DOHH2 (cell line): Measurements from ENCODE around the gene KCNN3.

Experiments
- H3F3A ChIP-seq: fragments of 200-600 bp; sonication (generic), shearing (Covaris generic); 2 replicates; pipeline ENCODE4 v1.6.0; 2016; ENCODE audit warnings: antibody characterized with exemption, mild to moderate bottlenecking; ENCODE audit not compliant: control insufficient read depth, insufficient read depth
- H3K27ac ChIP-seq: fragments of 200-600 bp; sonication (generic); 2 replicates; pipeline ENCODE4 v1.5.1; 2014; ENCODE audit warnings: low read depth, mild to moderate bottlenecking, low read length, moderate library complexity
- H3K27me3 ChIP-seq: fragments of 200-600 bp; sonication (generic); 2 replicates; pipeline ENCODE4 v1.6.1; 2014; ENCODE audit warnings: mild to moderate bottlenecking, low read length, mixed read lengths; ENCODE audit not compliant: control insufficient read depth
- H3K36me3 ChIP-seq: fragments of 200-600 bp; sonication (generic); 2 replicates; pipeline ENCODE4 v1.6.1; 2014; ENCODE audit warnings: mild to moderate bottlenecking, low read length, moderate library complexity, mixed read lengths; ENCODE audit not compliant: control insufficient read depth
- H3K4me1 ChIP-seq: fragments of 200-600 bp; sonication (generic); 2 replicates; pipeline ENCODE4 v1.6.1; 2014; ENCODE audit warnings: mild to moderate bottlenecking, low read length, mixed read lengths; ENCODE audit not compliant: control insufficient read depth
- H3K4me2 ChIP-seq: fragments of 200-600 bp; sonication (generic); 2 replicates; pipeline ENCODE4 v1.6.0; 2014; ENCODE audit warnings: mild to moderate bottlenecking, low read length, moderate library complexity
- H3K4me3 ChIP-seq: fragments of 200-600 bp; sonication (generic); 2 replicates; pipeline ENCODE4 v1.5.1; 2014; ENCODE audit warnings: mild to moderate bottlenecking, low read length, mixed read lengths
- H3K79me2 ChIP-seq: fragments of 200-600 bp; sonication (generic); 2 replicates; pipeline ENCODE4 v1.6.1; 2014; ENCODE audit warnings: mild to moderate bottlenecking, low read length, mixed read lengths; ENCODE audit not compliant: control insufficient read depth
- H3K9me2 ChIP-seq: fragments of 200-600 bp; sonication (generic); replicated peaks from 2 replicates; pipeline ENCODE4 v1.6.1; 2014; ENCODE audit warnings: mild to moderate bottlenecking, low read length, mixed read lengths; ENCODE audit not compliant: control insufficient read depth
- H3K9me3 ChIP-seq: fragments of 200-600 bp; sonication (generic); 2 replicates; pipeline ENCODE4 v1.6.1; 2014; ENCODE audit warnings: antibody characterized with exemption, low read length, mixed read lengths; ENCODE audit not compliant: control insufficient read depth, insufficient read depth
- H4K20me1 ChIP-seq: fragments of 200-600 bp; sonication (generic); 2 replicates; pipeline ENCODE4 v1.6.0; 2014; ENCODE audit warnings: low read depth, mild to moderate bottlenecking, antibody characterized with exemption, low read length, moderate library complexity; ENCODE audit not compliant: control insufficient read depth, insufficient read depth
- CTCF ChIP-seq: fragments of 200-600 bp; sonication (generic); IDR thresholded peaks from one replicate; pipeline ENCODE4 v1.5.1; 2014; ENCODE audit warnings: antibody characterized with exemption, mild to moderate bottlenecking, low read depth, low read length; ENCODE audit not compliant: poor library complexity, severe bottlenecking
- EZH2phosphoT487 ChIP-seq: fragments of 200-600 bp; sonication (generic); IDR thresholded peaks from 2 replicates; pipeline ENCODE4 v1.6.1; 2017; ENCODE audit warnings: borderline replicate concordance, mild to moderate bottlenecking, antibody characterized with exemption, low read length, moderate library complexity, mixed read lengths

Gene KCNN3

GRCh38 chr1:154744352-154745035 is 125.6 kb downstream of the KCNN3 start:
- Histone ChIP-seq H3K27ac (no peak overlapping the region), H3K4me1 (no peaks in the 10 kb centered on the region), H3K79me2 (no peaks in the 10 kb centered on the region), H3K4me2 (no peak overlapping the region), H3K9me2 (no peaks in the 10 kb centered on the region), H3K4me3 (no peak overlapping the region), H3K9me3 (no peaks in the 10 kb centered on the region), H3K27me3 (no peaks in the 10 kb centered on the region), H4K20me1 (no peaks in the 10 kb centered on the region), H3F3A (no peaks in the 10 kb centered on the region), H3K36me3 (peaks cover 58% of the 10 kb centered on the region)
- TF ChIP-seq EZH2phosphoT487 (no peak), CTCF (no peak)

- Histone ChIP-seq H3K27ac (no peak overlapping the region), H3K79me2 (no peaks in the 10 kb centered on the region), H3K36me3 (peaks cover 54% of the 10 kb centered on the region), H3F3A (no peaks in the 10 kb centered on the region), H3K27me3 (no peaks in the 10 kb centered on the region), H3K4me3 (no peak overlapping the region), H3K4me1 (no peaks in the 10 kb centered on the region), H3K4me2 (no peak overlapping the region), H3K9me2 (no peaks in the 10 kb centered on the region), H3K9me3 (no peaks in the 10 kb centered on the region), H4K20me1 (no peaks in the 10 kb centered on the region)
- no peak for TF ChIP-seq CTCF
- TF ChIP-seq EZH2phosphoT487 = no peak
Observed at GRCh38 chr1:154743526-154744036, 126.5 kb downstream of the KCNN3 start.

- Histone ChIP-seq H3K4me3 (no peak overlapping the region), H3K9me3 (no peaks in the 10 kb centered on the region), H4K20me1 (no peaks in the 10 kb centered on the region), H3K4me2 (no peak overlapping the region), H3K27me3 (no peaks in the 10 kb centered on the region), H3K9me2 (no peaks in the 10 kb centered on the region), H3K79me2 (no peaks in the 10 kb centered on the region), H3K27ac (no peak overlapping the region), H3K36me3 (peaks cover 48% of the 10 kb centered on the region), H3K4me1 (no peaks in the 10 kb centered on the region), H3F3A (no peaks in the 10 kb centered on the region)
- TF ChIP-seq EZH2phosphoT487 = no peak
- no peak for TF ChIP-seq CTCF
Observed at GRCh38 chr1:154742606-154743005, 127.5 kb downstream of the KCNN3 start.
